GM18519 (cell line): ENCODE data around the gene ASIC1.
"Not testable (repeated sequence)": the region's sequence is repeated elsewhere in the genome, so short reads cannot be mapped to it uniquely, and the experiment has no call there.

Experiments used
- ATAC-seq: cut with Tn5 transposase; IDR thresholded peaks from one replicate; pipeline ENCODE4 v1.9.1; 2021; ENCODE audit warnings: mild to moderate bottlenecking, moderate library complexity; ENCODE audit not compliant: unreplicated experiment, low FRiP score

Gene ASIC1

GRCh38 chr12:50081096-50081808 lies 23.9 kb downstream of the ASIC1 start:
- ATAC-seq = no peak

- no peak for ATAC-seq
Measured at GRCh38 chr12:50082644-50083043, 25.2 kb downstream of the ASIC1 start.

- ATAC-seq = no peak
Measured at GRCh38 chr12:50083301-50083700, 25.9 kb downstream of the ASIC1 start.

GRCh38 chr12:50084409-50084774 lies 27.0 kb downstream of the ASIC1 start:
- not testable (repeated sequence) for ATAC-seq

GRCh38 chr12:50084775-50085614 lies 27.6 kb downstream of the ASIC1 start, which contains the start of gene SMARCD1:
Gene SMARCD1 (plus strand): TSS chr12:50085342. CDS start chr12:50085370, 28 bp downstream.
- peak; percentile 65 for ATAC-seq

- no peak for ATAC-seq
Measured at GRCh38 chr12:50085615-50086072, 28.2 kb downstream of the ASIC1 start.

GRCh38 chr12:50086148-50086547 lies 28.8 kb downstream of the ASIC1 start:
- ATAC-seq = no peak

- no peak for ATAC-seq
Measured at GRCh38 chr12:50087151-50087550, 29.8 kb downstream of the ASIC1 start.

- ATAC-seq = no peak
Measured at GRCh38 chr12:50087995-50088394, 30.6 kb downstream of the ASIC1 start.

- no peak for ATAC-seq
Measured at GRCh38 chr12:50088577-50089335, 31.4 kb downstream of the ASIC1 start.

- no peak for ATAC-seq
Measured at GRCh38 chr12:50089730-50090129, 32.3 kb downstream of the ASIC1 start.

- ATAC-seq = no peak
Measured at GRCh38 chr12:50090391-50090790, 33.0 kb downstream of the ASIC1 start.

- no peak for ATAC-seq
Measured at GRCh38 chr12:50097952-50098351, 40.6 kb downstream of the ASIC1 start.

- ATAC-seq = no peak
Measured at GRCh38 chr12:50099302-50100008, 42.1 kb downstream of the ASIC1 start.

- no peak for ATAC-seq
Measured at GRCh38 chr12:50100561-50100960, 43.2 kb downstream of the ASIC1 start.

GRCh38 chr12:50101663-50102062 lies 44.3 kb downstream of the ASIC1 start:
- no peak for ATAC-seq

- ATAC-seq = no peak
Measured at GRCh38 chr12:50102131-50102531, 44.7 kb downstream of the ASIC1 start.

GRCh38 chr12:50102646-50103309 lies 45.4 kb downstream of the ASIC1 start:
- no peak for ATAC-seq

- no peak for ATAC-seq
Measured at GRCh38 chr12:50103351-50103750, 46.0 kb downstream of the ASIC1 start.
